Heart left ventricle (tissue), 16 donors: ENCODE measurements around the gene RGSL1. TPM values are rescaled to one million over a fixed set of nuclear protein-coding genes. Genes with fewer than 3 reads are reported as not detected.

ENCODE experiments used
- ATAC-seq, 4 donors: fragments of 200-7000 bp; cut with Tn5 transposase; one replicate each; pipeline ENCODE4 v1.9.1; 2020 to 2022; ENCODE audit warnings: moderate library complexity in 4 of 4, mild to moderate bottlenecking in 3 of 4, moderate number of reproducible peaks in 1 of 4
- DNase-seq, 5 donors: peaks; one replicate each; pipeline ENCODE4 v3.0.0-alpha.2; 2020
- H3K27ac ChIP-seq, 12 donors: fragments of 200-600 bp; sonication (generic) in 4 of 12; one replicate each; pipeline versions ENCODE4 v1.5.0 to v1.8.0; 2016 to 2022; ENCODE audit warnings: mild to moderate bottlenecking in 2 of 12
- H3K27me3 ChIP-seq, 9 donors: fragments of 200-600 bp; sonication (generic) in 2 of 9; one replicate each; pipeline versions ENCODE4 v1.5.1 to v1.8.0; 2016 to 2022; ENCODE audit warnings: mild to moderate bottlenecking in 3 of 9
- H3K36me3 ChIP-seq, 9 donors: fragments of 200-600 bp; sonication (generic) in 2 of 9; one replicate each; pipeline versions ENCODE4 v1.5.0 to v1.8.0; 2018 to 2022; ENCODE audit warnings: mild to moderate bottlenecking in 2 of 9
- H3K4me1 ChIP-seq, 12 donors: fragments of 200-600 bp; sonication (generic) in 4 of 12; one replicate each; pipeline versions ENCODE4 v1.5.0 to v1.8.0; 2016 to 2022; ENCODE audit warnings: mild to moderate bottlenecking in 3 of 12
- H3K4me3 ChIP-seq, 12 donors: fragments of 200-600 bp; sonication (generic) in 4 of 12; one replicate each; pipeline versions ENCODE4 v1.5.0 to v1.8.0; 2017 to 2022; ENCODE audit warnings: mild to moderate bottlenecking in 9 of 12, moderate library complexity in 4 of 12
- H3K9me3 ChIP-seq, 12 donors: fragments of 200-600 bp; sonication (generic) in 4 of 12; one replicate each; pipeline versions ENCODE4 v1.5.0 to v1.8.0; 2016 to 2022; ENCODE audit warnings: mild to moderate bottlenecking in 1 of 12
- CTCF ChIP-seq, 12 donors: fragments of 200-600 bp; sonication (generic) in 4 of 12; IDR thresholded peaks; one replicate each; pipeline versions ENCODE4 v1.5.0 to v1.8.0; 2018 to 2022; ENCODE audit warnings: antibody characterized with exemption in 12 of 12, mild to moderate bottlenecking in 5 of 12
- POLR2A ChIP-seq, 2 donors: fragments of 450-650 bp; IDR thresholded peaks; one replicate each; pipeline ENCODE4 v1.6.1; 2017; ENCODE audit warnings: antibody characterized with exemption in 2 of 2, mild to moderate bottlenecking in 2 of 2, moderate library complexity in 2 of 2
- WGBS, 4 donors: extraction: QIAGEN DNeasy Blood & Tissue Kit in 2 of 4; methylation state at CpG; one replicate each; pipeline versions ENCODE4 v1.1.5 to v1.1.7; 2013 to 2018; 5-methylcytosine and 5-hydroxymethylcytosine counted together
- intact Hi-C, 10 donors: fragments of 100-400 bp; cut with DNase I; formaldehyde crosslinking; loops; one replicate each; pipeline versions ENCODE4 v1.11.1 to v1.14.2; 2022
- polyA plus RNA-seq, 2 donors: library from polyadenylated mRNA; stranded (reverse); fragments of 200-250 nt; gene quantifications; one replicate each; pipeline ENCODE4 v1.2.3, GENCODE V29; 2013
- total RNA-seq, 9 donors: library from RNA; depleted of rRNA in 2 of 9; stranded (reverse); fragments of >200 nt in 2 of 9; fragmentation: NEBNext Ultra II Directional in 3 of 9; extraction: Animal tissue kit (Norgen Biotek cat#: 25700) in 3 of 9; gene quantifications; one replicate each; pipeline versions ENCODE4 v1.1.0 to v1.2.4, GENCODE V29; 2016 to 2023
- donor health status: ischemic (EF 13 %, LVEDD 7.1; RV severe dilation, severe dysfunction).
- donor health status: healthy with polysubstance abuse.
- donor health status: DM: no; HTN: yes; CAD: no.
- donor health status: DM: no; HTN: no; CAD: no.
- donor health status: ischemic (EF 25% LVEDD 6.9; RV normal size, moderate dysfunction).
- donor health status: ischemic (EF 25% LVEDD 5.7; RV mildly dilated, moderate dysfunction).
- donor health status: healthy.
- donor health status: DM: yes; HTN: yes; CAD: no.
- donor health status: ischemic (EF 35%, LVEDD 5.7; RV mildly dilated, moderate dysfunction).
- donor health status: nonischemic (EF 11% LVEDD 7.7; RV severe dilation, severe dysfunction).
- donor health status: DM: yes; HTN: yes; CAD: no.
- donor health status: PGD.
- donor health status: ischemic (EF 29% LVEDD 5.4; RV normal size, mild dysfunction).
- donor health status: nonischemic (EF 23%, LVEDD 6.1; RV moderate dilation, normal function).

Gene RGSL1
- total and polyA plus RNA-seq, 11 donors = not detected

- peak overlapping the region in 10 of 12 donors; percentile 85 to 99 (median 92) for H3K27ac ChIP-seq
- peak overlapping the region; percentile 49 to 90 (median 74) for H3K4me3 ChIP-seq
- 47 to 53% (median 49%) methylated on average over 4 of the region's 4 CpGs for WGBS, 4 donors
- no peaks in the 10 kb centered on the region for H3K27me3 ChIP-seq
- ATAC-seq = no peak
- TF ChIP-seq CTCF (IDR thresholded peaks at IDR 0.05) = no peak
- no peak for TF ChIP-seq POLR2A (IDR thresholded peaks at IDR 0.05)
- intact Hi-C loops = loop anchor here in 2 of 10 donors (10.0 kb wide), 3 partner anchors 133 to 503 kb away; partner anchors contain the start of gene RGSL1 (in 1 of the 2)
- H3K4me1 ChIP-seq = peaks cover 0 to 43% (median 6%) of the 10 kb centered on the region in 12 donors
- peaks cover 0 to 9% (median 5%) of the 10 kb centered on the region in 9 donors for H3K36me3 ChIP-seq
- no peaks in the 10 kb centered on the region for H3K9me3 ChIP-seq
- DNase-seq = no peak
Observed at GRCh38 chr1:182587666-182588499, 137.9 kb downstream of the RGSL1 start.

GRCh38 chr1:182588500-182589396 is 138.8 kb downstream of the RGSL1 start, which contains the start of gene RNASEL:
RNASEL (minus strand) TSS chr1:182589256; CDS start chr1:182586806, 2,450 bp downstream.
- Histone ChIP-seq H3K27me3 (no peaks in the 10 kb centered on the region), H3K27ac (peak within 1 kb of the TSS; percentile 51 to 99 (median 92)), H3K4me1 (peaks cover 0 to 40% (median 6%) of the 10 kb centered on the region in 12 donors), H3K4me3 (peak within 1 kb of the TSS; percentile 49 to 90 (median 74)), H3K36me3 (peaks cover 0 to 3% (median 0%) of the 10 kb centered on the region in 9 donors), H3K9me3 (no peaks in the 10 kb centered on the region)
- DNase-seq (peak; percentile 70 to 82 (median 76)), ATAC-seq (peak; percentile 82 to 94 (median 92))
- TF ChIP-seq CTCF (IDR thresholded peaks at IDR 0.05) (no peak), POLR2A (IDR thresholded peaks at IDR 0.05) (peak in 1 of 2 donors; percentile 33)
- intact Hi-C loops = loop anchor here in 2 of 10 donors (10.0 kb wide), 3 partner anchors 134 to 504 kb away; partner anchors contain the start of gene RGSL1 (in 1 of the 2)
- WGBS, 4 donors = 10 to 19% (median 16%) methylated on average over 20 of the region's 20 CpGs

GRCh38 chr1:182589520-182589919 is 139.6 kb downstream of the RGSL1 start:
- Histone ChIP-seq H3K27me3 (no peaks in the 10 kb centered on the region), H3K27ac (peak overlapping the region in 8 of 12 donors; percentile 87 to 99 (median 92)), H3K4me3 (peak overlapping the region in 9 of 12 donors; percentile 57 to 90 (median 76)), H3K4me1 (peaks cover 0 to 36% (median 4%) of the 10 kb centered on the region in 12 donors), H3K9me3 (no peaks in the 10 kb centered on the region), H3K36me3 (no peaks in the 10 kb centered on the region)
- DNase-seq (no peak), ATAC-seq (no peak)
- intact Hi-C loops = loop anchor here in 2 of 10 donors (10.0 kb wide), 3 partner anchors 135 to 505 kb away; partner anchors contain the start of gene RGSL1 (in 1 of the 2)
- 89 to 100% (median 92%) methylated on average over 3 of the region's 3 CpGs for WGBS, 4 donors
- TF ChIP-seq CTCF (IDR thresholded peaks at IDR 0.05) = no peak
- no peak for TF ChIP-seq POLR2A (IDR thresholded peaks at IDR 0.05)
